Activated CD4-positive, alpha-beta memory T cell treated with anti-CD3 and anti-CD28 coated beads for 36 hours (primary cell): ENCODE measurements around the gene GJB5. TPM values are rescaled to one million over a fixed set of nuclear protein-coding genes. Genes with fewer than 3 reads are reported as not detected.
"Not testable (repeated sequence)": the region's sequence is repeated elsewhere in the genome, so short reads cannot be mapped to it uniquely, and the experiment has no call there.

Source experiments
- CTCF ChIA-PET: fragments of 350-600 bp; sonication (Branson Sonifier 250); formaldehyde crosslinking; loops from one replicate; lab custom pipeline; 2021; ENCODE audit warnings: antibody characterized with exemption, inconsistent platforms; lab: Charles Lee
- POLR2A ChIA-PET: fragments of 350-600 bp; sonication (Branson Sonifier 250); formaldehyde crosslinking; loops from one replicate; lab custom pipeline; 2021; ENCODE audit warnings: antibody characterized with exemption; lab: Charles Lee
- DNase-seq: peaks from one replicate; pipeline ENCODE4 v3.0.0-alpha.2; 2020
- H3K27ac Mint-ChIP-seq: one replicate; pipeline ENCODE4 v1.8.0; 2021; ENCODE audit warnings: mixed read lengths
- H3K27me3 Mint-ChIP-seq: one replicate; pipeline ENCODE4 v1.8.0; 2021; ENCODE audit warnings: mixed read lengths
- H3K36me3 Mint-ChIP-seq: one replicate; pipeline ENCODE4 v1.8.0; 2021; ENCODE audit warnings: mixed read lengths
- H3K4me1 Mint-ChIP-seq: one replicate; pipeline ENCODE4 v1.8.0; 2021; ENCODE audit warnings: low read depth, mixed read lengths
- H3K4me3 Mint-ChIP-seq: one replicate; pipeline ENCODE4 v1.8.0; 2021; ENCODE audit warnings: mild to moderate bottlenecking, mixed read lengths
- H3K9me3 Mint-ChIP-seq: one replicate; pipeline ENCODE4 v1.8.0; 2021; ENCODE audit warnings: mixed read lengths
- intact Hi-C: fragments of 100-400 bp; cut with micrococcal nuclease; formaldehyde crosslinking; loops from one replicate; pipeline ENCODE4 v1.15.1; 2023
- total RNA-seq, 2 experiments: library from RNA; stranded (reverse); gene quantifications; one replicate each; pipeline ENCODE4 v1.2.3, GENCODE V29; 2021

The GJB5 gene
- total RNA-seq, 2 experiments from 2014 or later = not detected

DNA sequence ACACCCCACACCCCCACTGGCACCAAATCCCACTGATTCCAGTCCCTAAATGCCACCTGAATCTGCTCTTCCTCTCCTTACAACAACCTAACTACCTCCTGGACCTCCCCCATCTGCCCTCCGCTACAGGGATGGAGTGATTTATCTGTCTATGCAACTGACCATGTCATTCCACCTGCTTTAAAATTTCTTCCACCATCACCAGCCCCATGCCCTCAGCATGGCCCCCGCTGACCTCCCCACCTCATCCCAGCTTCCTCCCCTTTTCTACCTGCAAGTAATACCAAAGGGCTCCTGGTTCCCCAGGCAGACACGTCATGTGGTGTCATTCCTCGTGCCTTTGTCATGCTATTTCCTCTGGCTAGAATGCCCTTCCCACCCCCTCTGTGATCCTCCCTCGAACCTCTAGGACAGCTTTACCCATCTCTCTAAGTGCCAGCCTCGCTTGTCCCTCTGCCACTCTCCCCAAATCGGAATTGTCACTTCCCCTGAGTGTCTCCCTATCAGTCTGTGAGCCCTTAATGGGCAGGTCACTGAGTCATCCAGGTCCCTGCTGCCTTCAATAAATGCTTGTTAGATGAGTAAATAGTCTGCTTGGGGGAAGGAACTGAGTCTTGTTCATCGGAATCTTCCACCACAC lies 8.4 kb downstream of the GJB5 start:
- H3K4me1 Mint-ChIP-seq = no peaks in the 10 kb centered on the region
- POLR2A ChIA-PET = no interaction called here
- no peaks in the 10 kb centered on the region for H3K9me3 Mint-ChIP-seq
- DNase-seq = no peak
- H3K4me3 Mint-ChIP-seq = no peak overlapping the region
- CTCF ChIA-PET = no interaction called here
- intact Hi-C loops = no loop called here
- no peaks in the 10 kb centered on the region for H3K36me3 Mint-ChIP-seq
- H3K27me3 Mint-ChIP-seq = peaks cover 5% of the 10 kb centered on the region
- H3K27ac Mint-ChIP-seq = no peak overlapping the region

DNA sequence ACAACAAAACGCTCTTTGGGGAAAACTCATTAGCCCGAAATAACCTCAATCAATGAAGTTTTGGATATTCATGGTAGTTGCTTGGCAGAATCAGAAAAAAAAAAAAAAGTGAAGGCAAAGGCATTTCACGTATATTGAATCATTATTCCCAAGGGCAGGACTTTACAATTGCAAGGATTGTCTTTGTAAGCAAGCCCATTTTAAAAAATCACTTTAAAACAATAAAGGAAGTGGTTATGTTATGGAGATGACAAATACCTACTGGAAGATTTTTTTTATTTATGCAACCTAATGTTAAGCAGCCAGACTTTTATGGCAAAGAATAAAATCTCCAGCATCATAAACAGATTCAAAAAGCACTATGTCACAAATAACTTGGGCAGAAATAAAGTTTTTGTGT lies 14.0 kb downstream of the GJB5 start:
- no peak for DNase-seq
- no peaks in the 10 kb centered on the region for H3K9me3 Mint-ChIP-seq
- no peaks in the 10 kb centered on the region for H3K27me3 Mint-ChIP-seq
- H3K36me3 Mint-ChIP-seq = no peaks in the 10 kb centered on the region
- ChIA-PET POLR2A (no interaction called here), CTCF (no interaction called here)
- no peaks in the 10 kb centered on the region for H3K4me1 Mint-ChIP-seq
- intact Hi-C loops = no loop called here
- H3K4me3 Mint-ChIP-seq = no peak overlapping the region
- no peak overlapping the region for H3K27ac Mint-ChIP-seq

DNA sequence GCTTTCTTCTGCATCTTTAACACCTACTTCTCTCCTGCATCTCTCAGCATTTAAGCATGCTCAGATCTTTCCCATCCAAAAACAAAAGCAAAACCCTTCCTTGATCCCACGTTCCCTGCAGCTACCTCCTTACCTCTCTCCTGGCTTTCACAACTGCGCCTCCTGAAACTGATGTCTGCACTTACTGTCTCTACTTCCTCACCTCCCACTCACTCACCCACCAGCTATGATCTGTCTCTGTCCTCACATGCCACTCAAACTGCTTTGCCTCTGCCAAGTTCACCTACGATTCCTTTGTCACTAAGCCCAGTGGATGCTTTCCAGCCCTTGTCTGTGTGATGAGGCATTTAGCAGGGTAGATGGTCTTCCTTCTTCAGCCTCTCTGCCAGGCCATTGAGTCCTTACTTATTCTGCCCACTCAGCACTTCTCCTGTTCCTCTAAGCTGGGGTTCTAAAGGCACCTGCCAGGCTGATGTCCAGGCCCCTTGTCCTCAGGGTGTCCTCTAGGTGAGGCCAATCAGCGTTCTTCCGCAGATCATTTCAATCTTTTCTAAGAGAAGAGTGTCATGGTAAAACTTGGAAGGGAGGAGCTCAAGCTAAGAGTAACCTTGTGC lies 16.2 kb downstream of the GJB5 start:
- CTCF ChIA-PET = no interaction called here
- Mint-ChIP-seq H3K4me1 (no peaks in the 10 kb centered on the region), H3K4me3 (no peak overlapping the region), H3K27me3 (peaks cover 1% of the 10 kb centered on the region), H3K9me3 (no peaks in the 10 kb centered on the region), H3K36me3 (no peaks in the 10 kb centered on the region), H3K27ac (no peak overlapping the region)
- no peak for DNase-seq
- POLR2A ChIA-PET = no interaction called here
- intact Hi-C loops = no loop called here

DNA sequence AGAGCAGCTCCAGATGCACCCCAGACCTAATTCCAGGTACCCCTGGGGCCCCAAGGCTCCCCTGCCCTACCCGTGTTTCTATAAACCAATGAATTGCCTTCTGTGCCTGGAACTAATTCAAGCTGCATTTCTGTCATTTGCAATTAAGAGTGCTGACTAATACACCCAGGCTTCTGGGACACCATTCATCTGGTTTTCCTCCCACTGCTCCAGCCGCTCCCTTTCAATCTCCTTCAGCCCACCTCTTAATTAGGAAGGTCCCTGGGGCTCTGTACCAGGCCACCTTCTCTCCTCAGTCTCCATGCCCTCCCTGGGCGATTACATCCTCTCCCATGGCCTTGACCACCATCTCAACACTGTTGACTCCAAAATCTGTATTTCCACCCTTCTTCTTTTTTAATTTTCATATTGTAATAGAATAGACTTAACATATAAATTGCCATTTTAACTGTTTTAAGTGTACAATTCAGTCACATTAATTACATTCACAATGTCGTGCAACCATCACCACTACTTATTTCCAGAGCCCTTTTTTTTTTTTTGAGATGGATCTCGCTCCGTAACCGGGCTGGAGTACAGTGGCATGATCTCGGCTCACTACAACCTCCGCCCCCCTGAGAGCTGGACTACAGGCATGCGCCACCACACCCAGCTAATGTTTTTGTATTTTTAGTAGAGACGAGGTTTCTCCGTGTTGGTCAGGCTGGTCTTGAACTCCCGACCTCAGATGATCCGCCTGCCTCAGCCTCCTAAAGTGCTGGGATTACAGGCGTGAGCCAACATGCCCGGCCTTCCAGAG lies 16.9 kb downstream of the GJB5 start:
- H3K36me3 Mint-ChIP-seq = no peaks in the 10 kb centered on the region
- no peak overlapping the region for H3K27ac Mint-ChIP-seq
- H3K4me3 Mint-ChIP-seq = no peak overlapping the region
- H3K9me3 Mint-ChIP-seq = no peaks in the 10 kb centered on the region
- DNase-seq = no peak
- H3K4me1 Mint-ChIP-seq = no peaks in the 10 kb centered on the region
- POLR2A ChIA-PET = no interaction called here
- CTCF ChIA-PET = no interaction called here
- H3K27me3 Mint-ChIP-seq = peaks cover 1% of the 10 kb centered on the region
- intact Hi-C loops = no loop called here

DNA sequence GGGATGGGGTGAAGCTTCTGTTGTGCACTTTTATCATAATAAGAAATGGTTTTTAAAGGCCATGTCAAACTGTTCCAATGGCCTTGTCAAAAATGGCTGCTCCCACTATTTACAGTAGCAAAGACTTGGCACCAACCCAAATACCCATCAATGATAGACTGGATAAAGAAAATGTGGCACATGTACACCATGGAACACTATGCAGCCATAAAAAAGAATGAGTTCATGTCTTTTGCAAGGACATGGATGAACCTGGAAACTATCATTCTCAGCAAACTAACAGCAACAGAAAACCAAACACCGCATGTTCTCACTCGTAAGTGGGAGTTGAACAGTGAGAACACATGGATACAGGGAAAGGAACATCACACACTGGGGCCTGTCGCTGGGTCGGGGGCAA lies 18.3 kb downstream of the GJB5 start:
- H3K27me3 Mint-ChIP-seq, H3K4me3 Mint-ChIP-seq, CTCF ChIA-PET, POLR2A ChIA-PET, H3K36me3 Mint-ChIP-seq, H3K27ac Mint-ChIP-seq, intact Hi-C loops, H3K9me3 Mint-ChIP-seq, DNase-seq, H3K4me1 Mint-ChIP-seq: not testable (repeated sequence)

DNA sequence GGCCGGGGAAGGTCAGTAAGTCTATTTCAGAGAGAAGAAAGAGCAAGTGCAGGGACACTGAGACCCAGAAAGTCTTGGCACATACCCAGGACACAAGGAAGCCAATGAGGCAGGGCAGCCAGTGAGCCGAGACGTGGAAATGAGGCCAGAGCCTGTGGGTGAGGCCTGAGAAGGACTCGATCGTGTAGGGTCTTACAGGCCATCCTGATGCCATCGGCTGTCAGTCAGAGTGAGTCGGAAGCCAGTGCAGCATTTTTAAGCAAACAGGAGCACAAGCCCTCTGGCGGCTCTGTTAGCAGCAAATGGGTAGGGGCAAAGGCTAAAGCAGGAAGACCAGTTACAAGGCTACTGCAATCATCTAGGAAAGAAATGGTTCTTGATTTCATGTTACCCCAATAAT lies 20.1 kb downstream of the GJB5 start:
- peaks cover 13% of the 10 kb centered on the region for H3K27me3 Mint-ChIP-seq
- H3K4me1 Mint-ChIP-seq = no peaks in the 10 kb centered on the region
- intact Hi-C loops = no loop called here
- ChIA-PET CTCF (interaction anchor here (0.6 kb wide), 1 partner anchor 12 kb away, joined by 3 read pairs; no protein-coding TSS in a partner anchor), POLR2A (no interaction called here)
- no peaks in the 10 kb centered on the region for H3K36me3 Mint-ChIP-seq
- no peak overlapping the region for H3K4me3 Mint-ChIP-seq
- H3K9me3 Mint-ChIP-seq = no peaks in the 10 kb centered on the region
- no peak for DNase-seq
- no peak overlapping the region for H3K27ac Mint-ChIP-seq

DNA sequence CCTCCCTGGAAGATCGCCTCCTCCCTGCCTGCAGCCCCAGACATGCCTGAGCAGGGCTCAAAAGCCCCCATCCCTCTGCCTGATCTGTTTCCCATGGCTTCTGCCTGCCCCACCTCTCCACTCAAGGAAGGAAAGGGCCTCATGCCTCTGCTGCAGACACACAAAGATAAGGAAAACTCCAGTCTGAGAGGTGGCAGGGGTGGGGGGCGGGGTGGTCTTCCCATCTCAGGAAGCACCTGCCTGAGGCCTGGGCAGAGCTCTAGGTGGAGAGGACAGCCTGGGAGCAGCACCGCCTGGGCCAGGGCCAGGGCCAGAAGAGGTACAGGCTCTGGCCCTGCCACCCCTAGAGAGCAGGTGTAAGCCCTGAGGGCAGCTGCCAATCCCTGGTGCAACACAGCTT lies 22.1 kb downstream of the GJB5 start:
- Mint-ChIP-seq H3K4me3 (no peak overlapping the region), H3K27ac (no peak overlapping the region), H3K36me3 (no peaks in the 10 kb centered on the region), H3K4me1 (no peaks in the 10 kb centered on the region), H3K9me3 (no peaks in the 10 kb centered on the region), H3K27me3 (peaks cover 20% of the 10 kb centered on the region)
- no peak for DNase-seq
- intact Hi-C loops = no loop called here
- ChIA-PET CTCF (no interaction called here), POLR2A (no interaction called here)

DNA sequence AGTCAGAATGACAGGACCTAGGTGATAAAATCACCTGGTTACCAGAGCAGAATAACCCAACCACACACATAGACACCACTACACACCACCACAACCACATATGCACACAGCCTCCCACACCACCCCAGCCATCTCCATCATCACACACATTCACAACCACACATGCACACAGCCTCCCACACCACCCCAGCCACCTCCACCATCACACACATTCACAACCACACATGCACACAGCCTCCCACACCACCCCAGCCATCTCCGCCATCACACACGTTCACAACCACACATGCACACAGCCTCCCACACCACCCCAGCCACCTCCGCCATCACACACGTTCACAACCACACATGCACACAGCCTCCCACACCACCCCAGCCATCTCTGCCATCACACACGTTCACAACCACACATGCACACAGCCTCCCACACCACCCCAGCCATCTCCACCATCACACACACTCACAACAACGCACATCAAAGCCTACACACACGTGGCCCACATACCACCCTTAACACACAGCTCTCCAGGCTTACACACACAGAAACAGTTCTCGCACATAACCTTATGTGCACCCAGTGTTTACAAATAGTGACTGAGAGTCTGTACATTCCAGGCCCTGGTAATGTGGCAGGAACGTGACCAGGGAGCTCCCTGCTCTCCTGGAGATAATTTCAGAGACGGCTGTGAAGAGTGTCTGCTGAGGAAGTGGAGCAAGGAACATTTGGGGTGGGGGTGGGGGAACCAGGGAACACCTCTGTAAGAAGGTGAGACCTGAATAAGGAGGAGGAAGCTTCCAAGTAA lies 22.9 kb downstream of the GJB5 start:
- no peaks in the 10 kb centered on the region for H3K4me1 Mint-ChIP-seq
- ChIA-PET POLR2A (no interaction called here), CTCF (interaction anchor here (1.8 kb wide), 1 partner anchor 35 kb away, joined by 5 read pairs; no protein-coding TSS in a partner anchor)
- H3K36me3 Mint-ChIP-seq = no peaks in the 10 kb centered on the region
- intact Hi-C loops = no loop called here
- DNase-seq = no peak
- no peaks in the 10 kb centered on the region for H3K9me3 Mint-ChIP-seq
- H3K4me3 Mint-ChIP-seq = no peak overlapping the region
- no peak overlapping the region for H3K27ac Mint-ChIP-seq
- peaks cover 27% of the 10 kb centered on the region for H3K27me3 Mint-ChIP-seq

DNA sequence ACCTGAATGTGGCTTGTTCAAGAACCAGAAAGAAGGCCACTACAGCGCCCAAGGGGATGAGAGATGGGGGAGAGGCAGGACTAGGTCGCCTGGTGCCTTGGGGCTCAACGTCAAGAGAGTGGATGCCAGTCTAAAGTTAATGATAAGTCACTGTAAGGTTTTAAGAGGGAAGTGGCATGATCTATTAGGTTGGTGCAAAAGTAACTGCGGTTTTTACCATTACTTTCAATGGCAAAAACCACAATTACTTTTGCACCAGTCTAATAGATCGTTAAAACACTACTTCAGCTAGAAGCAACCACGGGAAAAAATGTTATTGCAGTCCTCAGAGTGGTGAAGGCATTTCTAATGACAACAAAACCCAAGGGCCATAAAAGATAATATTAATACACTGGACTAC lies 23.5 kb downstream of the GJB5 start:
- no peaks in the 10 kb centered on the region for H3K9me3 Mint-ChIP-seq
- H3K4me3 Mint-ChIP-seq = no peak overlapping the region
- CTCF ChIA-PET = interaction anchor here (1.8 kb wide), 1 partner anchor 36 kb away, joined by 5 read pairs; no protein-coding TSS in a partner anchor
- no peaks in the 10 kb centered on the region for H3K4me1 Mint-ChIP-seq
- no peak for DNase-seq
- peaks cover 32% of the 10 kb centered on the region for H3K27me3 Mint-ChIP-seq
- H3K36me3 Mint-ChIP-seq = no peaks in the 10 kb centered on the region
- no peak overlapping the region for H3K27ac Mint-ChIP-seq
- intact Hi-C loops = no loop called here
- POLR2A ChIA-PET = no interaction called here

DNA sequence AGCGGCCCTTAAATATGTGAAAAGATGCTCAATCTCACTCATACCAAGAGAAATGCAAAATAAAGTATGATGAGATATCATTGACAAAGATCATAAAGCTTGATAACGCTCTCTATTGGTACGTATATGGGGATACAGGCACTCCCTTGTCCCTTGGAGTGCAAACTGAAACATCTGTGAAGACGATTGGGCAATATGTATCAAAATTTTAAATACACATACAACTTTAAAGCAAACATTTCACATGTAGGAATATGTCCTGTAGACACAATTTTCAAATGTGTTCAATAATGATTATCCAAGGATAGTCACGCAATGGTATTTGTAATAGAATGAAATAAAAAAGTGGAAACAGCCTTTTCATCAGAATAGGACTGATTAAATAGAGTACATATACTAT lies 24.2 kb downstream of the GJB5 start:
- H3K4me3 Mint-ChIP-seq = no peak overlapping the region
- H3K4me1 Mint-ChIP-seq = no peaks in the 10 kb centered on the region
- POLR2A ChIA-PET = no interaction called here
- CTCF ChIA-PET = interaction anchor here (1.8 kb wide), 1 partner anchor 36 kb away, joined by 5 read pairs; no protein-coding TSS in a partner anchor
- H3K27ac Mint-ChIP-seq = no peak overlapping the region
- no peaks in the 10 kb centered on the region for H3K9me3 Mint-ChIP-seq
- intact Hi-C loops = no loop called here
- H3K27me3 Mint-ChIP-seq = peaks cover 33% of the 10 kb centered on the region
- DNase-seq = no peak
- no peaks in the 10 kb centered on the region for H3K36me3 Mint-ChIP-seq

DNA sequence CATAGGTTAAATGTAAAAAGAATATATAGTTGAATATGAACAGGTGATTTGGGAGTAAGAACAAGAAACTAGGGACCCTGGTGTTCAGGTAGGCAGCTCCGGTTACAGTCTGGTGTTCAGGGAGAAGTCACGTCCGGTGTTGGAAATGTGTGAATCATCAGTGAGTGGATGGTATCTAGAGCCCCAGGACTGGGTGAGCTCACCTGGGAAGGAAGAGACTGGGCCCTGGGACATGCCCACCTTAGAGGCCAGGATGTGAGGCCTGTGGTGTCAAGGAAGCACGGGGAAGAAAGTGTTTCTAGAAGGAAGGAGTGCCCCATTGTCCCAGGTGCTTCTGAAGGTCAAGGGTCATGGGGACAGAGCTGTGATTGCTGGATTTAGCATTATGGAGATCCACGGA lies 24.7 kb downstream of the GJB5 start:
- intact Hi-C loops = no loop called here
- no peak overlapping the region for H3K4me3 Mint-ChIP-seq
- CTCF ChIA-PET = interaction anchor here (1.8 kb wide), 1 partner anchor 37 kb away, joined by 5 read pairs; no protein-coding TSS in a partner anchor
- no peaks in the 10 kb centered on the region for H3K36me3 Mint-ChIP-seq
- H3K27me3 Mint-ChIP-seq = peaks cover 33% of the 10 kb centered on the region
- POLR2A ChIA-PET = no interaction called here
- no peaks in the 10 kb centered on the region for H3K9me3 Mint-ChIP-seq
- H3K4me1 Mint-ChIP-seq = no peaks in the 10 kb centered on the region
- DNase-seq = no peak
- no peak overlapping the region for H3K27ac Mint-ChIP-seq

DNA sequence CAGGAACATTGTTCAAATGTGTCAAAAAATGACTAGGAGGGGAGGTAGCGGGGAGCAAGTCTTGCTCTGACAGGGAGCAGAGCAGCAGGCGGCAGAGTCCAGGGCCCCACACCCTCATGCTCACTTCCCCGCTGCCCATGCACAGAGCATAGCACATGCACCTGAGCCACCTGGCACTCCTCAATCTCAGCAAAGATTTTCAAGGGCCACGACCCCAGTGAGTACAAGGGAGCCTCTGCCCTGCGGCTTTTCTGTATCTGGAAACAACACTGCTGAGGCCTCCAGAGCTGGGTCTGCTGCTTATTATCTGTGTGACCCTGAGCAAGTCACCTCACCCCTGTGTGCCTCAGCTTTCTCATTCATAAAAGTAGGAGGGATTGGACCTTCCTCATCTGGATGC lies 25.1 kb downstream of the GJB5 start:
- no peak overlapping the region for H3K27ac Mint-ChIP-seq

More for the DNA sequence above, 25.1 kb downstream of the GJB5 start:
- H3K4me3 Mint-ChIP-seq = no peak overlapping the region
- no peaks in the 10 kb centered on the region for H3K4me1 Mint-ChIP-seq
- POLR2A ChIA-PET = no interaction called here
- no peaks in the 10 kb centered on the region for H3K9me3 Mint-ChIP-seq
- CTCF ChIA-PET = no interaction called here
- intact Hi-C loops = no loop called here
- peaks cover 33% of the 10 kb centered on the region for H3K27me3 Mint-ChIP-seq
- no peak for DNase-seq
- H3K36me3 Mint-ChIP-seq = no peaks in the 10 kb centered on the region
